Inflammatory macrophage treated with lipopolysaccharide for 1 hour (primary cell): ENCODE measurements around the gene MOV10L1.

Source experiments
- DNase-seq, 2 donors: peaks; one replicate each; pipeline ENCODE4 v3.0.0-alpha.2; 2020 to 2022

MOV10L1 gene

DNA sequence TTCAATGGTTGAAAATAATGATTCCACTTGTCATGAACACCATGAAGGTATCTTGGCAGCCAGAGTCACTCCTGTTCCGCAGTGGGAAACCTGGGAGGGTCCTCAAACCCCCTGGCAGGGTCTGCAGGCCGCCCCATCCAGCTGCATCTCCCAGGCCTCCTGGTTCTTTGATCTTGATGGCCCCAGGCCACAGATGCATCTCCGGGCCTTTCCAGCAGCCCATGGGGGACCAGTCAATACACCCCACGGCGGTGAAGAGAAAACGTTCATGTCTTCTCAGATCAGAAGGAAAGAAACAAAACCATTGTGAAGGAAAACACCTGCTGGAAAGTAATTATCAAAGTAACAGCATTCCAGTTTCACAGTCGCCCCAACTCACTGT lies 29.9 kb upstream of the MOV10L1 start:
- DNase-seq: no peak

DNA sequence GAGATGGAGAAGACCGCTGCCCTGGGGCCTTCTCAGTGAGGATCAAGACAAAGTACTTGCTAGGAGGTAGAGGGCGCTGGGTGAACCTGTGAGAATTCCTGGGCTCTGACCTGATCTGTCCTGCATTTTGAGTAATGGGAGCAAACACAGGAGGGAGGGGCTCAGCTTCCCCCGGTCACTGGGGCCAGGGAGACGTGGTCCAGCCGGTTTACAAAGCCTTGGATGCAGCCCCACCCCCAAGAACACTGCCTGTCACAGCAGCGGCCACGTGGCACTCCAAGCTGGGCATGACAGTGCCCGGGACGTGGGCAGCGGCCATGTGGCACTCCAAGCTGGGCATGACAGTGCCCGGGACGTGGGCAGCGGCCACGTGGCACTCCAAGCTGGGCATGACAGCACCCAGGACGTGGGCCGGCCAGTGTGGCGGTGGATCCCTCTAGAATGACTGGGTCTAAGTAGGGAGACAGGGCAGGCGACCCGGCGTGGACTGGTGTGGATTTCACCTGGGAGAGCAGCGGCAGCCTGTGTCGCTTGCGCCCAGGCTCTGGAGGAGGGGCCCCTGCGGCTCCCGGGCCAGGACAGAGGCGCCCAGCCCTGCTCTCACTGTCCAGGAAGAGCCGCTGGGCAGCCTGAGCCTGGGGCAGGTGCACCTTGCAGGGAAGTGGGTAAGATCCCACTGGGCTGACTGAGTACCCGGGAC lies 29.2 kb upstream of the MOV10L1 start:
- no peak for DNase-seq

DNA sequence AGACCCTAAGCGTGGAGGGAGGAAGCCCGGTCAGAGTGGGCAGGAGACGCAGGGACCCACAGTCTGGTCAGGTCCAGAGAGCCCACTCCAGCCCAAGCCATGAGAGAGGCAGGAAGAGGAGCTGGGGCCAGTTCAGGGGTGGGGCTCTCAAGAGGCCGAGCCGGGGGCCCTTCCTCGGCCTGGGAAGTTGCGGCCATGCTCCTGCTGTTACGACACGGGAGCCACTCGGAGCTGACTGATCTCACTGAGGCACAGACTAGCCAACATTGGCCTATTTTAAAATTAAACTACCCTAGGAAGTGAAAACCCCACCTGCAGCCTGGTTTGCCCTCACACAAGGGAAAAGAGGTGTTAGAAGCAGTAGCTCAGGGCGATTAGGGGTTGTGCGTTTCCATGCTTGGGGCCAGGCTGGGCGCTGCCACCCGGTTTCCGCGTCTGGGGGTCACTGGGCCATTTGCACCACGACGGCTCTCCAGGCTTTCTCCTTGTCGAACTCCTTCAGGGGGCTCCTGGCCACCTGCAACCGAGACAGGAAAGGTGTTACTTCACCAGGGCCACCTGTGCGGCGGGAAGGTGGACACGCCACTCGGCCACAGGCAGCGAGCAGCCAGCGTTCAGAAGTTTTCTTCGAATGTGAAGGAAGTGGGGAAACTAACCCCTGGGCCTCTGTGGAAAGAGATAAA lies 28.5 kb upstream of the MOV10L1 start:
- DNase-seq: no peak

DNA sequence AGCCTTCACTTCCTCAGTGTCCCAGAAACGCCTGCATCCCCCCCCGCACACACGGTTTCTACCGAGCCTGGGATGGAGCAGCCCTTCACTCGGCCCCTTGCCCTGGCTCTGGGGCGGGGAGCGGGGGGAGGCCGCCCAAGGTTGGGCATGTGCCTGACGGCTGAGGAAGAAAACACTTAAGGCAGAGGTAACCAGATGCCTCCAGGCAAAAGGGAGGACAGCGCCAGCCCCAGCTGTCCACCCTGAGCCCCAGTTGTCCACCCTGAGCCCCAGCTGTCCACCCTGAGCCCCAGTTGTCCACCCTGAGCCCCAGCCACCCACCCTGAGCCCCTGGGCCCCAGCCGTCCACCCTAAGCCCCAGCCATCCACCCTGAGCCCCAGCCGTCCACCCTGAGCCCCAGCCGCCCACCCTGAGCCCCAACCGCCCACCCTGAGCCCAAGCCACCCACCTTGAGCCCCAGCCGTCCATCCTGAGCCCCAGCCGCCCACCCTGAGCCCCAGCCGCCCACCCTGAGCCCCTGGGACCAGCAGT lies 27.9 kb upstream of the MOV10L1 start:
- no peak for DNase-seq

- DNase-seq: no peak
These were observed 27.2 kb upstream of the MOV10L1 start for GRCh38 chr22:50062509-50063135.

DNA sequence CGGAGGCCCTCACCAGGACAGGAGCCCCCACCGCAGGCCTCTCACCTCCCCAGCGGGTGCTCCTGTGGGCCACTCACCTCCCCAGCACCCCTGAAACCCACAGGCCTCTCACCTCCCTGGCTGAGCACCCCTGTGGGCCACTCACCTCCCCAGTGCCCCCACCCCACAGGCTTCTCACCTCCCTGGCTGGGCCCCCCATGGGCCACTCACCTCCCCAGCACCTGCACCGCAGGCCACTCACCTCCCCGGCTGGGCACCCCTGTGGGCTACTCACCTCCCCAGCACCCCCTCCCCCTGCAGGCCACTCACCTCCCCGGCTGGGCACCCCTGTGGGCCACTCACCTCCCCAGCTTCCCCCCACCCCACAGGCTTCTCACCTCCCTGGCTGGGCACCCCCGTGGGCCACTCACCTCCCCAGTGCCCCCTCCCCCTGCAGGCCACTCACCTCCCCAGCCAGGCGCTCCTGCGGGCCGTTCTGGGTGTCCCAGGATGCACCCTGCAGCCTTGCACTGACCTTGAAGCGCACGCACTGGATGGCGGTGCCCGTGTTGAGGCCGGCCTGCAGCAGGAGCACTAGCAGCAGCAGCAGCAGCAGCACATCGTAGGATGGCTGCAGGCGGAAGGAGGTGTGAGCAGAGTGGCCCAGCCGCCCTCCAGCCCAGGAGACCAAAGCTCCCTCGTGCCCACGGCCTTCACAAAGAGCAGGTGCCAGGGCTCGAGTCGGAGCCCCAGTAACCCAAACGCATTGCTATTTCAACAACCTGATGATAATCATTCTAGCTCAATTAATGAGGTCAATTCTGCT lies 26.0 kb upstream of the MOV10L1 start:
- no peak for DNase-seq

DNA sequence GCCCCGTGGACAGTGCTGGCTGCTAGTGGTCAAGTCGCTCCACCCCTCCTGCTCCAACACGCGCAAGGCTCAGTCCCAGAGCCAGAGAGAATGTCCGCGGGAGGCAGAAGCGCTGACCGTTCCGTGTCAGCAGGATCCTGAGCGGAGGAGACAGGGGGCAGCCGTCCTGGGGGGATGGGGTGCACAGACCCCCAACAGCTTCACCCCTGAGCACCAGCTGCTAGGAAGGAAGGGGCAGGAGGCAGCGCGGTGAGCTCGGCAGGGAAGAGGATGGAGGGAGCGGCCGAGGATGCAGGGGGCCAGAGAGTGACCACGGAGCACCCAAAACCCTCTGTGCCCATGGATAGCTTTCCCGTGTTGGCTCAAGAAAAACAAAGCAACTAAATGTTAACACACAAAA lies 25.4 kb upstream of the MOV10L1 start:
- no peak for DNase-seq

GRCh38 chr22:50067244-50067643 lies 22.6 kb upstream of the MOV10L1 start:
- DNase-seq: no peak

- DNase-seq: no peak
These were observed 21.7 kb upstream of the MOV10L1 start for GRCh38 chr22:50068096-50068495.

DNA sequence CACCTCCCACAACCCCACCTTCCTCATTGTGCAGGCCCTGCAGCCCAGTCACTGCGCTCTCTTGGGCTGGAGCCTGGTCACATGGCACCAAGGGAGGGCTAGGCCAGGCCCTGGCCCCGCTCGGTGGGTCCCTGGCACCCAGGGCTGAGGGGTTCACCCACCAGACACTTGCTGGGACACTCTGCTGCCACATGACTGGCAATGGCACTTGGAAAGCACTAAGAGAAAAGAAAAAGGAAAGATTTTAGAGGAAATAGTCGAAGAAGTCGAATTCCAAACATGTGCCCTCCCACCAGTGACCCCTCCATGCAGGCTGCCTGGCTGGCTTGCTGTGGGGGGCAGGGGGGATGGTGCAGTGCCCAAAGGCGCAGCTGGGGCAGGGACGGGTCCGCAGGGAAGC lies 19.4 kb upstream of the MOV10L1 start:
- no peak for DNase-seq

GRCh38 chr22:50071432-50072166 lies 18.2 kb upstream of the MOV10L1 start:
- no peak for DNase-seq

DNA sequence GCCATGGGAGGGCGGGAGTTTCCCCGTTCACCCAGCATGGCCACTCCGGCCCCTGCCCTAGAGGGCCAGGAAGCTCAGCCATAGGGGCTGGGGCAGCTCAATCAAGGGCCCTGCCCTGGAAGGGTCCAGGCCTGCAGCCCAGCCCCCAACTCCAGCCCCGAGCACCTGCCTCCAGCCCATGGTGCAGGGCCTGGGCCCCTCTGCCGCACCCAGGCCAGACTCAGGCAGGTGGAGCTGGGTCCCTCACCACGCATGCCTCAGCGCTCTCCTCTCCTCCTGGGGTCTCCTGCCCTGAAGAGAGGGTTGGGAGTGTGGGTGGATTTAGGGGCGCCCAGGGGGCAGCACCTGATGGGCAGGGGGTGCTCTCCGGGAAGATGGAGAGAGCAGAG lies 17.6 kb upstream of the MOV10L1 start:
- DNase-seq: no peak

- DNase-seq: no peak
These were observed 16.9 kb upstream of the MOV10L1 start for GRCh38 chr22:50072714-50073538.

GRCh38 chr22:50074056-50074455 lies 15.8 kb upstream of the MOV10L1 start:
- DNase-seq: no peak

DNA sequence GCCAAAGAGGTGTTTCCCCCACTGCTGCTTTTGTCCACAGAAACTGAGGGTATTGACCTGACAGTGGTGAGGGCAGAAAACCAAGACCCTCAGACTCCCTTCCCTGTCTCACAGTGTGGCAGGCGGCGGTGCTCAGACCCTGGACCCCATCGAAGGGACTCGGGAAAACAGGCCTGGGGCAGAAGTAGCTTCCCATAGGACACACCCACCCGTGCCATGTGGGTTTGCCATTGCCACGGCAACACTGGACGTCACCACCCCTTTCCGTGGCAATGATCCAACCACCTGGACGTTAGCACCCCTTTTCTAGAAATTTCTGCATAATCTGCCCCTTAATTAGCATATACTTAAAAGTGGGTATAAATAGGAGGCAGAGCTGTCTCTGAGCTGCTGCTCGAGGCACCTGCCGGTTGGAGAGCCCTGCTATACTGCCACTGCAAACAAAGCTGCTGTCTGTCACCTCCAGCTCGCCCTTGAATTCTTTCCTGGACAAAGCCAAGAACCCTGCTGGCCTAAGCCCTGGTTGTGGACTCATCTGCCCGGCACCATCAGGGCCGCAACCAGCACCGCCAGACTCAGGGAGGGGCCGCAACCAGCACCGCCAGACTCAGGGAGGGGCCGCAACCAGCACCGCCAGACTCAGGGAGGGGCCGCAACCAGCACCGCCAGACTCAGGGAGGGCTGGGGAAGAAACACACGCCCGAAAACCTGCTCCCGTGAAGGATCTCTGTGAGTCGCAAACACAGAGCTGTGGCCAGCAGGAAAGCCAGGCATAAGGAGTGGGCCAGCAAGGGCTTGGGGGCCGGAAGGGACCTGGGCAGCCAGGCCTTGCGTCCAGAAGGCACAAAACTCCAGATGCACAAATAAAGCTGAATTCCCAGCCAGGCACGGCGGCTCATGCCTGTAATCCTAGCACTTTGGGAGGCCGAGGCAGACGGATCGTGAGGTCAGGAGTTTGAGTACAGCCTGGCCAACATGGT lies 15.0 kb upstream of the MOV10L1 start:
- DNase-seq: no peak

DNA sequence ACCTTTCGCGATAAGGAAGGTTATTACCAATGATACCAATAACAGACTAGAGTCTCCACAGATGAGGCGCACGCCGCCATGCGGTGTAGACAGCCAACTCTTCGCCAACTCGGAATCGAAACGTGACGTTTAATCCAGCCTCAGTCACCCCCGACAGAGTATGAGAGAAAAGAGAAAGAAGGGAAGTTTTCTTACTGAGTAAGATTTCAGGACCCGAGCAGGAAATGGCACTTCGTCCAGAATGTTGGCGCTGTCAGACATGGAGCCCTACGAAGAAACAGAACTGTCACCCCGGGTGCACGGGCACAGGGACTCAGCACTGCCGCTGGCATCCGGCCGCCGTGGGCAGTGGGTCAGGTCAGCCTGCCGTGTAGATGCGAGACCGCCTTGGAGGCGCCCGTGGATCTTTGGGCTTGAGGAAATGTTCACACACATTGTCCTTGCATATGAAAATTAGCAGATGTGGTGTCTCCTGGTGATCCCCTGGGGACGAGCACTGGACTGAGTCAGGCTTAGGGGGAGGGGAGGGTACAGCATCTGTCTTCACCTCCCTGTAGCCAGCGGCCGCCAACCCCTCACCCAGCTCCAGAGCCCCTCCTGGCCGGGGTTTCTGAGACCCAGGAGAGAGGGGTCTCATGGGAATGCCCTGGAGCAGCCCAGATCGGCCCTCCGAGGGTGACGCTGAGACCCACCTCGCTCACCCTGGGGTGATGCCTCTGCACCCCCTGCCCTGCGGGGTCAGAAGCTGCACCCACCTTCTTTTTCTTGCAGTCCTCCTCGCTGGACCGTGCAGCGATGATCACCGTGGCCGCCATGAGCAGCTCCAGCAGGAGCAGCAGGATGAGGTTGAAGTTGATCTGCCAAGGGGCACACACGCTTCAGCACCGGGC lies 12.9 kb upstream of the MOV10L1 start:
- DNase-seq: no peak

DNA sequence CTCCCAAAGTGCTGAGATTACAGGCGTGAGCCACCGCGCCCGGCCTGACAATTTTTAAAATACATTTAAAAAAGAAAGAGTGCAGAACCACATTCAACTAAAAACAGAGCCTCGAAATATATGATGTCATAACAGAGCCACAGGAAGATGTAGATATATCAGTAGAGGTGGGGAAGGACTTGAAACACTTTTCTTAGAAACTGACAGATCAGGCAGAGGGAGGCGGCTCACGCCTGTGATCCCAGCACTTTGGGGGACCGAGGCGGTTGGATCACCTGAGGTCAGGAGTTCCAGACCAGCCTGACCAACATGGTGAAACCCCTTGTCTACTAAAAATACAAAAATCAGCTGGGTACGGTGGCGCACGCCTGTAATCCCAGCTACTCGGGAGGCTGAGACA lies 11.6 kb upstream of the MOV10L1 start:
- DNase-seq: no peak

GRCh38 chr22:50078761-50079160 lies 11.0 kb upstream of the MOV10L1 start:
- no peak for DNase-seq

GRCh38 chr22:50080077-50080465 lies 9.7 kb upstream of the MOV10L1 start:
- DNase-seq: no peak
